Small intestine (tissue), 7 donors: Measurements from ENCODE around the gene GRAP2. TPM values are rescaled to one million over a fixed set of nuclear protein-coding genes. Genes with fewer than 3 reads are reported as not detected.
A peak's percentile ranks its signal among the peaks of the same experiment; 100 is the strongest.
"Not testable (repeated sequence)": the region's sequence is repeated elsewhere in the genome, so short reads cannot be mapped to it uniquely, and the experiment has no call there.

ENCODE experiments used
- DNase-seq, 2 donors: peaks; one replicate each; pipeline versions ENCODE4 v3.0.0 to v3.0.0-alpha.2; 2013
- FAIRE-seq: peaks from 2 replicates; lab custom pipeline; 2012; peaks lifted over from hg19 to GRCh38; lab: Jason Lieb, UNC
- H3K27ac ChIP-seq, 3 donors: one replicate each; pipeline ENCODE4 v1.5.1; 2013; ENCODE audit warnings: low read length in 2 of 3, mild to moderate bottlenecking in 2 of 3, control low read depth in 1 of 3, inconsistent platforms in 1 of 3, low read depth in 1 of 3, moderate library complexity in 1 of 3
- H3K27me3 ChIP-seq, 3 donors: one replicate each; pipeline ENCODE4 v1.6.1; 2013; ENCODE audit warnings: low read length in 3 of 3, inconsistent platforms in 1 of 3; ENCODE audit not compliant: control insufficient read depth in 3 of 3, insufficient read depth in 3 of 3
- H3K36me3 ChIP-seq, 3 donors: one replicate each; pipeline ENCODE4 v1.6.1; 2013; ENCODE audit warnings: low read length in 3 of 3, inconsistent platforms in 1 of 3, low read depth in 1 of 3, mild to moderate bottlenecking in 1 of 3, moderate library complexity in 1 of 3; ENCODE audit not compliant: control insufficient read depth in 3 of 3, insufficient read depth in 2 of 3
- H3K4me1 ChIP-seq, 3 donors: one replicate each; pipeline ENCODE4 v1.6.1; 2013; ENCODE audit warnings: low read length in 2 of 3, inconsistent platforms in 1 of 3, low read depth in 1 of 3, mild to moderate bottlenecking in 1 of 3, moderate library complexity in 1 of 3; ENCODE audit not compliant: control insufficient read depth in 3 of 3, insufficient read depth in 2 of 3
- H3K4me3 ChIP-seq, 3 donors: one replicate each; pipeline ENCODE4 v1.5.1; 2013; ENCODE audit warnings: low read length in 3 of 3, control low read depth in 1 of 3, inconsistent platforms in 1 of 3, low read depth in 1 of 3, mild to moderate bottlenecking in 1 of 3, moderate library complexity in 1 of 3
- H3K9me3 ChIP-seq, 2 donors: one replicate each; pipeline ENCODE4 v1.6.1; 2013; ENCODE audit warnings: low read depth in 1 of 2, low read length in 1 of 2; ENCODE audit not compliant: control insufficient read depth in 2 of 2, insufficient read depth in 1 of 2
- WGBS, 3 donors: extraction: QIAGEN DNeasy Blood & Tissue Kit; methylation state at CpG; one replicate each; pipeline ENCODE4 v1.1.7; 2013; 5-methylcytosine and 5-hydroxymethylcytosine counted together
- polyA plus RNA-seq, 4 donors: library from polyadenylated mRNA; stranded (reverse) in 3 of 4; unstranded in 1 of 4; fragments of 200-250 nt in 3 of 4; fragments of 120-200 nt in 1 of 4; gene quantifications; one replicate each; pipeline versions ENCODE4 v1.2.1 to v1.2.3, GENCODE V29; 2013
- donor health status: healthy with polysubstance abuse.
- donor health status: control.
- donor health status: control.
- donor health status: Bipolar disorder and iron deficiency.
- donor health status: healthy.

Gene GRAP2
- polyA plus RNA-seq, 4 donors, result 2.0 to 3.4 (median 2.6) TPM

- H3K4me3 ChIP-seq, result no peak overlapping the region
- H3K27me3 ChIP-seq, result peaks cover 0 to 17% (median 2%) of the 10 kb centered on the region in 3 donors
- no peaks in the 10 kb centered on the region for H3K36me3 ChIP-seq
- H3K9me3 ChIP-seq, result no peaks in the 10 kb centered on the region
- peaks cover 0 to 34% (median 5%) of the 10 kb centered on the region in 3 donors for H3K4me1 ChIP-seq
- FAIRE-seq, result no peak
- H3K27ac ChIP-seq, result peak overlapping the region in 1 of 3 donors; percentile 23
- peak in 1 of 2 donors; percentile 37 for DNase-seq
- 24 to 77% (median 45%) methylated on average over 3 of the region's 3 CpGs for WGBS, 3 donors
Observed at GRCh38 chr22:39990686-39991085, 89.8 kb downstream of the GRAP2 start.

- Histone ChIP-seq H3K27me3 (peaks cover 0 to 17% (median 2%) of the 10 kb centered on the region in 3 donors), H3K36me3 (no peaks in the 10 kb centered on the region), H3K27ac (peak overlapping the region in 1 of 3 donors; percentile 22), H3K4me3 (no peak overlapping the region), H3K4me1 (peaks cover 0 to 33% (median 5%) of the 10 kb centered on the region in 3 donors), H3K9me3 (no peaks in the 10 kb centered on the region)
- DNase-seq, result peak in 1 of 2 donors; percentile 56
- 29 to 54% (median 30%) methylated on average over 9 of the region's 9 CpGs for WGBS, 3 donors
- FAIRE-seq, result no peak
Observed at GRCh38 chr22:39991159-39991860, 90.4 kb downstream of the GRAP2 start.

GRCh38 chr22:39992088-39992826 lies 91.4 kb downstream of the GRAP2 start:
- H3K27me3 ChIP-seq, result peaks cover 0 to 17% (median 2%) of the 10 kb centered on the region in 3 donors
- DNase-seq (no peak), FAIRE-seq (no peak)
- no peaks in the 10 kb centered on the region for H3K9me3 ChIP-seq
- WGBS, 3 donors, result 74 to 84% (median 83%) methylated on average over 5 of the region's 5 CpGs
- H3K4me3 ChIP-seq, result no peak overlapping the region
- peaks cover 0 to 2% (median 0%) of the 10 kb centered on the region in 3 donors for H3K36me3 ChIP-seq
- peaks cover 0 to 41% (median 5%) of the 10 kb centered on the region in 3 donors for H3K4me1 ChIP-seq
- H3K27ac ChIP-seq, result no peak overlapping the region

- H3K9me3 ChIP-seq, H3K36me3 ChIP-seq, H3K4me3 ChIP-seq, DNase-seq, FAIRE-seq, H3K27ac ChIP-seq: not testable (repeated sequence)
- 79 to 86% (median 82%) methylated on average over 7 of the region's 7 CpGs for whole genome bisulfite sequencing, 3 donors
- peaks cover 0 to 17% (median 2%) of the 10 kb centered on the region in 3 donors for H3K27me3 ChIP-seq
- H3K4me1 ChIP-seq, result peaks cover 0 to 48% (median 5%) of the 10 kb centered on the region in 3 donors
Observed at GRCh38 chr22:39992894-39993293, 92.0 kb downstream of the GRAP2 start.

- Histone ChIP-seq H3K27me3 (peaks cover 0 to 11% (median 2%) of the 10 kb centered on the region in 3 donors), H3K4me1 (peaks cover 5 to 60% (median 5%) of the 10 kb centered on the region in 3 donors), H3K9me3 (no peaks in the 10 kb centered on the region), H3K27ac (no peak overlapping the region), H3K36me3 (peaks cover 0 to 12% (median 0%) of the 10 kb centered on the region in 3 donors), H3K4me3 (peak overlapping the region; percentile 8 to 84 (median 12))
- no peak for DNase-seq
- FAIRE-seq, result no peak
- 22 to 33% (median 31%) methylated on average over 20 of the region's 20 CpGs for WGBS, 3 donors
Observed at GRCh38 chr22:39994041-39994565, 93.2 kb downstream of the GRAP2 start.

GRCh38 chr22:39994566-39995392 lies 93.9 kb downstream of the GRAP2 start, which contains the start of gene FAM83F:
TSS of gene FAM83F (plus strand) at chr22:39994954. CDS start at chr22:39995043, 89 bp downstream.
- H3K9me3 ChIP-seq, result no peaks in the 10 kb centered on the region
- H3K36me3 ChIP-seq, result peaks cover 0 to 14% (median 0%) of the 10 kb centered on the region in 3 donors
- H3K27ac ChIP-seq, result peak within 1 kb of the TSS; percentile 64 to 90 (median 68)
- FAIRE-seq, result no peak
- H3K4me3 ChIP-seq, result peak within 1 kb of the TSS; percentile 65 to 84 (median 69)
- 3 to 4% (median 4%) methylated on average over 68 to 115 of the region's 115 CpGs for WGBS, 3 donors
- peaks cover 0 to 10% (median 2%) of the 10 kb centered on the region in 3 donors for H3K27me3 ChIP-seq
- DNase-seq, result peak; percentile 81 to 92
- H3K4me1 ChIP-seq, result peaks cover 5 to 62% (median 6%) of the 10 kb centered on the region in 3 donors

GRCh38 chr22:39995393-39996252 lies 94.7 kb downstream of the GRAP2 start:
- peaks cover 6 to 63% (median 11%) of the 10 kb centered on the region in 3 donors for H3K4me1 ChIP-seq
- peak overlapping the region; percentile 65 to 84 (median 69) for H3K4me3 ChIP-seq
- DNase-seq (peak; percentile 40 to 73), FAIRE-seq (no peak)
- peak overlapping the region; percentile 64 to 90 (median 68) for H3K27ac ChIP-seq
- H3K36me3 ChIP-seq, result peaks cover 0 to 20% (median 0%) of the 10 kb centered on the region in 3 donors
- 19 to 60% (median 37%) methylated on average over 34 to 35 of the region's 35 CpGs for WGBS, 3 donors
- H3K9me3 ChIP-seq, result no peaks in the 10 kb centered on the region
- peaks cover 0 to 10% (median 2%) of the 10 kb centered on the region in 3 donors for H3K27me3 ChIP-seq
